Measurements from ENCODE around the gene EIF3J.
"Not testable (repeated sequence)": the region's sequence is repeated elsewhere in the genome, so short reads cannot be mapped to it uniquely, and the experiment has no call there.

Gene EIF3J

DNA sequence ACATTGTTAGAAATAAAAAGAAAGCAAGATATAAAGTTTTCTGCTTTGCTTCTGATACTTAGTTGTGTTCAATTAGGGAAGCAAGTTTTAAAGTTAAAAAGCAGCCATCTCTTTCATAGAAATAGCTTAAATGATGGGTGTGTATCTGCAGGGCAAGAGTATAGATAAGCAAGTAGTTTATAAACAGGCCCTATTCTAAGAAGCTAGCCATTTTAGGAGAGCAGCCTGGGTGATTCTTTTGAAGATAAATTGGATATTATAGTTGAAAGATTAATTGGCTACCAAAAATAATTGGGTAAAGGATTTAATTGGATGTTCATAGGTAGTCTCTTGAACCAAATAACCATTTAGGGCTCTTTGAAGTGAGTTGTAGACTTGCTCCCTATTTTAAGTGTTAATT lies 5.6 kb downstream of the EIF3J start:
- ATAC-seq (no peak), DNase-seq (no peak)

DNA sequence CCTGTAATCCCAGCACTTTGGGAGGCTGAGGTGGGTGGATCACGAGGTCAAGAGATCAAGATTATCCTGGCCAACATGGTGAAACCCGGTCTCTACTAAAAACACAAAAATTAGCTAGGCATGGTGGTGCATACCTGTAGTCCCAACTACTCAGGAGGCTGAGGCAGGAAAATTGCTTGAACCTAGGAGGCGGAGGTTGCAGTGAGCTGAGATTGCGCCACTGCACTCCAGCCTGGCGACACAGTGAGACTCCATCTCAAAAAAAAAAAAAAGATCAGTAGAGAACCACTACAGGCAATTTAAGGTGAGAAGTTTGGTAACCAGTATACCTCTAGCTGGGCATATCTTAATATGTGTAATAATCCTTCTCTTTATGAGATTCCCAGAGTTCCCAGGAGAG lies 7.8 kb downstream of the EIF3J start:
- ATAC-seq, DNase-seq: not testable (repeated sequence)

DNA sequence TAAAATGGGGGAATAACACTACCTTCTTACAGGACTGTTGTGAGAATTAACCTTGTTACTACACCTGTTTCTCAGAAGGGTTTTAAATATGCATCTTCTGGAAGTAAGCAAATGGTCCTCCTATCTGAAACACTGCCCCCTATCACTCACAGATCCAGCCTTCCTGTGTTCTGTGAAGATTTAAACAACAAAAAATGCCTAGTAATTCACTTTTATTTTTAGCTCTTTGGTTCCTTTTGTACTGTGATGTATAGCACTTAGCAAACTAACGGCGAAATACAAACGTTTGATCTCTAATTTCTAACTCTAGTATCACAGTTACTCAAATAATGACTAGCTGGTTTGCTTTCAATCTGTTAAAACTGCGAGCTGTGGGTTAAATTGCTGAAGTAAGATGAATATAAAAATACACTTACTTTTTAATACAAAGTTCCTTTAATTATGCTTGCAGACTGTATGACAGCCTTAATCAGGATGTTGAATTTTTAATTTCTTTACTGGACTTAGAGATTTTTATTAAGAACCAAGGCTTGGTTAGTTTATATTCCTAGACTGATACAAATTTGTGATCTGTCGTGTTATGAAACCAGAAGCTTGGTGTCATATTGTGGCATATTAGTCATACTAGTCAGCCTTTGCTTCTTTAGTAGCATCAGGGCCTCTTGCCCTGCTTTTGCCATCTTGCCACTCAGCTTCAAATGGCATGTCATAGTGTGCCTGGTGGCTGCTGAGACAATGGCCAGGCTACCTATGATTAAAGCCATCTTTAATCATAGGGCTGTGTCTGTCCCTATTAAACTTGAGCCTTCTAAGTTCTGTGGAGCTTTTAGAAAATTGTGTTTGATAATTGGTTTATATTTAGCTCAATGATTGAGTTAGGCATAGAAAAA lies 9.2 kb downstream of the EIF3J start:
- DNase-seq (peak; percentile 43), ATAC-seq (peak; percentile 98)

DNA sequence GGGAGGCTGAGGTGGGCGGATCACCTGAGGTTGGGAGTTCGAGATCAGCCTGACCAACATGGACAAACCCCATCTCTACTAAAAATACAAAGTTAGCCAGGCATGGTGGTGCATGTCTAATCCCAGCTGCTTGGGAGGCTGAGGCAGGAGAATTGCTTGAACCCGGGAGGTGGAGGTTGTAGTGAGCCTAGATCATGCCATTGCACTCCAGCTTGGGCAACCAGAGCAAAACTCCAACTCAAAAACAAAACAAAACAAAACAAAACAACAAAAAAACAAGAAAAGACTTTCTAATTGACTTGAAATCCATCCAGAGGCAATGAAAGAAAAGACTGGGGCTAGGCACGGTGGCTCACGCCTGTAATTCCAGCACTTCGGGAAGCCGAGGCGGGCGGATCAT lies 12.2 kb downstream of the EIF3J start:
- ATAC-seq, DNase-seq: not testable (repeated sequence)

DNA sequence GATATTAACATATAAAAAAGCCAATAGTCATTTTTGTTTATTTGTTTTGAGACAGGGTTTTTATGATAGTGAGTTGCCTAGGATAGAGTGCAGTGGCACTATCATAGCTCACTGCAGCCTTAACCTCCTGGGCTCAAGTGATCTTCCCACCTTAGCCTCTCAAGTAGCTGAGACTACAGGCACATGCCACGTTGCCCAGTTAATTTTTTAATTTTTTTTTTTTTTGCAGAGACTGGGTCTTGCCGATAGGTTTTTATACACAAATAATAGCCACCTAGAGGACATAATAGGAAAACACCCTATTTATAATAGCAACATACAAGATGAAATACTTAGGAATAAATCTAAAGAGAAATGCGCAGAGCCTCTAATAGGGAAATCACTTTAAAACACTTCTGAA lies 13.3 kb downstream of the EIF3J start:
- DNase-seq: no peak
- ATAC-seq: no peak

DNA sequence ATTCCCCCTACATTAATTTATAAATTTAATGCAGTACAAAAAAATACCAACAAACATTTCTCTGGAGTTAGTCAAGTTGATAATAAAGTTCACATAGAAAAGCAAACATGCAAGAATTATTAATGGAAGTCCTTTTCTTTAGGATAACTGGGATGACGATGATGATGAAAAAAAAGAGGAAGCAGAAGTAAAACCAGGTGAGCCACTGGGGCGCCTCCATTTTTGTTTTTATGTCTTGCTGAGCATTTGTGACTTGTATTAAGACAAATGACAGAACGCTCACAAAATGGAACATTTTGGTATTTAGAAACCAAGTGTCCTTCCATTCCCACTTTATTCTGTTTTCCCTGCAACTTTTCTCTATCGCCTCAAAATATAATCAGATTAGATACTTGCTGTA lies 13.8 kb downstream of the EIF3J start:
- DNase-seq (no peak), ATAC-seq (no peak)

DNA sequence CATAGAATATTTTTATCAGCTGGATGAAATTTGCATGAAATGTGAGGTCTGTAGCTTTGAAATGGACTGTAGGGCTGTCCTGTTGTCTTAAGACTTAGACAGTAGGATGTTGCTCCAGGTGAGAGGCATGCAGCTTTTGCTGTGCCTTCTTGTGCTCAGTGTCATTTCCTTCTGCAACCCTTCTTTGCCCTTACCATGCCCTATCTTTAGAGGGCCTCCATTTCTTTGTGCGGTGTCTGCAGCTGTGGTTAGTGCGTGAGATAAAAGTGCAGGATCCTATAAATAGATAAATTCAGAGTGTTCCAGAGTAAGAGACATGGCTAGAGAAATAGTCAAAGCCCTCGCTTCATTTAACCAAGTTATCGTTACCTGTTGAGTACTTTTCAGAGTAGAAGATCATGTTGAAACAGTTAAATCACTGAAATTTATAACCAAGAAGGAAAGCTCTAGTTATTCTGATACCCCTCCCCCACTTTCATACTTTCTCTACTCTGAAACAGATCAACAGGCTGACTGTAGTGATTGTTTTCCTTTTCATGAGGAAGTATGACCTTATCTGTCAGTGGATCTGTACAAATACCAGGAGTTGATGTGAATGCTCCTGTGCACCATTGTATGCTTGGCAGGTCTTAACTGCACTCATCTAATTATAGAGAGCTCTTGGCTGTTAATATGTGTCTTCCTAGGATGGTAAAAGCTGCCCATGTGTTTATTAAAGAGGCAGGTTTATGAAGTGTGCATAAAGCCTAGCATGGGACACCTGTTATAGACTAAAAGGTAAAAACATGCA lies 18.2 kb downstream of the EIF3J start:
- ATAC-seq: no peak
- DNase-seq: no peak

DNA sequence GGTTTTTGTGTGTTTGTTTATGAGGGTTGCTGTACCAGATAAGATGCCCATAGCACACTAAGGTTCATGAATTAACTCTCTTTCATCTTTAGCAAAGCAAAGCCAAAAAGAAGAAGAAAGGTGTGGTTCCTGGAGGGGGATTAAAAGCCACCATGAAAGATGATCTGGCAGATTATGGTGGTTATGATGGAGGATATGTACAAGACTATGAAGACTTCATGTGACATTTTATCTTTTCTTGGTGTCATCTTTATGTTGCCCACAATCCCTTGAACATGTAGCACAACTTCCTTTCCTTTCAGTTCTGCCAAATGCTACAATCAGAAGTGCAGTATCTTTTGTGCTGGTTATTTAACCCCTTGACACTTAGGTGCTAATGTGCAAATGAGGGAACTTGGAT lies 24.0 kb downstream of the EIF3J start:
- DNase-seq, ATAC-seq: not testable (repeated sequence)

DNA sequence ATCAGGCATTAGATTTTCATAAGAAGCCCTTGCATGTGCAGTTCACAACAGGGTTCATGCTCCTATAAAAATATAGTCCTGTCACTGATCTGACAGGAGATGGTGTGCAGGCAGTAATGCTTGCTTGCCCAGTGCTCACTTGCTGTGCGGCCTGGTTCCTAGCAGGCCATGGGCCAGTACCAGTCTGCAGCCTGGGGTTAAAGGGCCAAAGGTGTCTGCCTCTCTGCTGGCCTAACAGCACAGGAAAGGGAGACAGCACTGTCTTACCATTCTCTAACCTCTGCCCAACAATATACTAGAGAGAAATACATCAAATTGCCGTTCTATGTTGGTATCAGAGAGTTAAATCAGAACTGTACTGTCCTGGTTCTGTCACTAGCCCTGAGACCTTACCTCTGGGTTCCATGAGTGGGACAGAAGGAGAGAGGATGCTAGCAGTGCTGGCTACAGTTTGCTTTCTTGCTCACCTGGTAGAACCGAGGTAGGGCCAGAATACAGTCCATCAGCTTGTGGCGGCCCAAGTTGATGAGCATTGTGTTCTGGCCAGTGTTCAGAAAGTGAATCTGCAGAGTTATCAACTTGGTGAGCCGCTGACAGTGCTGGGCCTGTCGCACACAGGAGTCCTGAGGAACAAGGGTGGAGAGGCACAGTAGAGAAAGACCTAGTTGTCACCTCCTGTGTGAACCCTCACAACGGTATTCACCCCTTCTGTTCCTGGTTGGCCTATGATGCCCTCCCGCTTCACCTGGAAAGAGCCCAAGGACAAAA lies 28.6 kb downstream of the EIF3J start:
- ATAC-seq (no peak), DNase-seq (no peak)

DNA sequence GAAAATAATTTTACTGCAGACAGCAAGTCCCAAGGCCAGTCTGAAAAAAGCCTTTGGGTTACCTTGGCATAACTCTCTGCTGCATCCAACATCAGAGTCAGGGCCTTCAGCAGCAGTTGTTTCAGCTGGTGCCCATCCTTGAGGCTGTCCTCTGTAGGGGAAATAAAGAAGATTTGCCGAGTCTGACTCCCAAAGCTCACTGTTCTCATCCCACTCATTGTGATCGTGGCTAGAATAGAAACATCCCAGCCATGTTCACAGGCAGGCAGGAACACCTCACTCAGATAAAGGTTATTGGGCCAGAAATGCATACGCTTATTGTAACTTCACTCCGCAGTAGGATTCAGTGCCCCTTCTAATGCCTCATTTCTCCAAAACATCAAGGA lies 29.2 kb downstream of the EIF3J start:
- DNase-seq: no peak

DNA sequence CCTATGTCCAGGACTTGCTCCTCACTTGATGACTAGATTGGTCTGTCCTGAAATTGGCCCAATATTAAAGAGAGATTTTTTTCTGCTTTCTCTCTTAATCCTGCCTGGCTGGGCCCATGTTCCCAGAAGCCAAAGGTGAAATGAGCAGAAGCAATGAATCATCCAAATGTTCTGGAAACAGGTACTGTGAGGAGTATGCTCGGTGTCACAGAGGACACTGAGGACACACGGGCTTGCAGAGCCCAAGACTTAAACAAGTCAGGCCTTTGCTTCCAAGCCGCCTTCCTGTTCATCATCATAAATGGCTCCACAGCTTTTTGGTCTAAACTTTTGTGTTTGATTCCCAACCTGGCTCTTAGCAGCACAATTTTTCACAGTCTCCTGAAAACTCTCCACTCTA lies 31.4 kb downstream of the EIF3J start:
- ATAC-seq (no peak), DNase-seq (no peak)

More for the DNA sequence above, 29.2 kb downstream of the EIF3J start:
- ATAC-seq: no peak

DNA sequence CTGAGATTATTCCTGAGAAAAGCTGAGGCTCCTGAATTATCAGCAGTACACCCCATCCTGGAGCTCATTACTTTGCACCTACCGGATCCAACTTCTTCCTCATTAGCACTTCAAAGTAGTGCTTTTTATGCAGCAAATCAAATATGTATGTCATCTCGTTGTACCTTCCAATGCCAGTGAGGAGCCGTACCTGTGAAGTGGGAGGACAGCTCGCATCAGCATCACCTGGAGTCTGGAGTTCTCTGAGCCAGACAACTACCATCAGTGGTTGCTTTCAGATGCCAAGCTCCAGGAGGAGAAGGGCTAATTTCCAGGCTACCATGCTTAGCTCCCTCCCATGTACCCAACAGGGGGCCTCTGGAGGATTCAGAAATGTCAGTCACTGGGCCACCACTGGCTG lies 32.4 kb downstream of the EIF3J start:
- no peak for ATAC-seq

DNA sequence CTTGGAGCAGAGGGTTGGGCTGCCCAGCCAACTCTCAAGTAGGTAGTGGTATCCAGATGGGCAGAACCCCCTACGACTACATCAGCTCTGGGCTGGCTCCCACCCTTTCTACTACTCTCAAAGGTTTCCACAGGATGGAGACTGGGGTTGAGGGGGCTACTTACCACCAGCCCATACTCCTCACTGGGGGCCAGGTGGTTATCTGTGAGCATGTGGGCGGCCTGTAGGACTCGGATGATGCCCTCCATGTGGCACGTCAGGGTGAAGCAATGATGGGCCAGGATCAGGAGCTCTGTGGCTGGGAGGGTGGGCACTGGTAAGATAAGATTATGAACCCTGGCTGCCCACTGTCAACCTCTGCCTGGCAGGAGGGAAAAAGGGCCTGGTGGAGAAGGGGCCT lies 33.4 kb downstream of the EIF3J start:
- DNase-seq: no peak
- ATAC-seq: no peak

More for the DNA sequence above, 32.4 kb downstream of the EIF3J start:
- no peak for DNase-seq

DNA sequence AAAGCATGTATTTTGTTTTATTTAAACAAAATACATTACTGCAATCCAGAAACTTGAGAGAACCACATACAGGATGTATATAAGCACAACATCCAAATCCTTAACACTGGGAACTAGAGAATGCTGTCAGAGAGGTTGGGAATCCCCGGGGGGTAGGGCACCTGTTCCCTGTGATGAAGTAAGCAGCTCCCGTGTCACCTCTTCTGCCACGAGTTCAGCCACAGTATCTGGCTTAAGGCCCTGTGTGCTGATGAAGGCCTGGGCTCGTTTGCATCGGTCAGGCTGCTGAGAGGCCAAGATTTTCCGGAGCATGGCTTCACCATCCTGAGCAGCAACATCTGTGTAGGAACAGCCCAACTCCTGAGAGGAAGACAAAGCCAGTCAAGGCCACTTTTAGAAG lies 36.4 kb downstream of the EIF3J start:
- DNase-seq (no peak), ATAC-seq (no peak)

DNA sequence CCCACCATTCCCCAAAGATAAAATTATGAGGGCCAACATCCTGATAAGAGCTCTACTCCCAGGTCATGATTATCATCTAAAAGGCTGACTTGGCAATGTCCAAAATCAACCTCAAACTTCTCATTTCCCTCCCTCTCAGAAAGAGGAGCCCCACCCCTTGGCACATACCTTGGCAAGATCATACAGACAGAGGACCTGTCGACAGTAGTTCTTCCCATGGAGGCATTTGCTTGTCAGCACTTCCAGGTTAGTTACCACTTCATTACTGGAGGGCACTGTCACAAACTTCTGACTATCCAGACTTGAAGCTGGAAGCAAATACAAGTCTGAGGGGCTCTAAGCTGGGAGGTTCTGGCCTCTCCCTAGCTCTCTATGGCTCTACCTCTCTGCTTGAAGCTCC lies 37.8 kb downstream of the EIF3J start:
- no peak for ATAC-seq
- DNase-seq: no peak

DNA sequence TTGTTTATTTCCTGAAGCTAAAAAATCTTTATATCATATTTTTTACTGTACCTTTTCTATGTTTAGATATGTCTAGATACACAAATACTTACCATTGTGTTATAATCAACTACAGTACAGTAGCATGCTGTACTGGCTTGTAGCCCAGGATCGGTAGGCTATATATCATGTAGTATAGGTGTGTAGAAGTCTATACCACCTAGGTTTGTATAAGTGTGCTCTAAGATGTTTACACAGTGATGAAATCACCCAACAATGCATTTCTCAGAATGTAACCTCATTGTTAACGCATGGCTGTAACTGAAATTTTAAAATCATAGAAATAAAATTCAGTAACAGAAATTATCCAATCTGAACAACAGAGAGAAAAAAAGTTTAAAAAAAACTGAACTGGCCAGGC lies 43.2 kb downstream of the EIF3J start:
- ATAC-seq (no peak), DNase-seq (no peak)

DNA sequence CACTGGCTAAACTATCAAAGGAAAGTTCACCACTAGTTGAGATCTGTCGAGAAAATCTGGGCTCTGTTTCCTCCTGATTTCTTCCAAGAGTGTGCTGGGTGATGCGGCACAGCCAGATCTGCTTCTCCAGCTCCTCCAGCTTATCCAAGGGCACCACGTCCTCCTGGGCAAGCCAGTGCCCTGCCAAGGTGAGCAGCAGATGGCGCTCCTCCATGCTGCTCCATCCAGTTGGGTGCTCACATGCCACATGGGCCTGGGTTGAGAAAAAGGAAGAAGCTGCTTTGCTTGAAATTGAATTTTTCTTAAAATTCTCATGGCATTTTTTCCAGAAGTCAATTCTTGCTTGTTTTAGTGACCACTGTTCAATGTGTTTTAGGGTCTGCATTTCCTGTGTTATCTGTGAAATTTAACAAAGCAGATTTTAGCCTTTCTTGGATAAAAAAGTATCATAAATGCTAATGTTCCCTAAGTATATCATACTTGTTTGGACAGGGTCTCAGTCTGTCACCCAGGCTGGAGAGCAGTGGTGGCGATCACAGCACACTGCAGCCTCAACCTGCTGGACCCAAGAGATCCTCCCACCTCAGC lies 47.3 kb downstream of the EIF3J start:
- peak; percentile 93 for ATAC-seq

DNA sequence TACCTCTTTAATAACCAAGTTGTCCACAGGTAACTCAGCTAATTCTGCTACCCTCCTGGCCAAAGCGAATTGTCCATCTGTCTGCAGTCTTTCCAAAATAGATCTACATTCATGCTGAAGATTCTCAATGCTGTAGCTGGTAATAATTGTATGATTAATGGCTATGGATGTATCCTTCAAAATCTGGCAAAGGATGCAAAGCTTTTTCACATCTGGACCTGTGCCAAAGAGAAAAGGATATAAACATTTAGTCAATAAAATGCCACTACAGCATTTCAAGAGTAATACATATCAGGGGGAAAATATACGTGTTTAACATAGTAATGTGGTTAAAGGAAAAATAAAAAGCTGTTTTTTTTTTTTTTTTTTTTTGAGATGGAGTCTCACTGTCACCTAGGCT lies 48.7 kb downstream of the EIF3J start:
- ATAC-seq (no peak), DNase-seq (no peak)

More for the DNA sequence above, 47.3 kb downstream of the EIF3J start:
- DNase-seq: peak; percentile 58

DNA sequence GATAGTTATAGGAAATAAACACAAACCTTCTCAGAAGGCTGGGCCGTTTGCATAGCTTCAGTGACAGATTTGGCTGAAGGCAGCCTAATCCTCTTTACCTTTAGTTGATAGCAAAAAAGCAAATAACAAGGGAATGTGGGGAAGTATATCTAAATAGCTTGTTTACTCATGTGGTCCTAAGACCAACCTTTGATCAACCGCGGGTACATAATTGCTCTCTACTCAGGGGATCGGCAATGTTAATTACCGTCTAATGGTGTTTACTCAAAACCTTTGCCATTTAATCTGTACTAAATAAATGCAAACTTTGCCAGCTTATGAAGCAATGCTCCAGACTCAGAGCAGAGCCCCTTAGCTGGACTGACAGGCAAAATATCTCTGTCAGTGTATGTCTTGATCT lies 51.6 kb downstream of the EIF3J start:
- ATAC-seq: no peak
- DNase-seq: no peak

DNA sequence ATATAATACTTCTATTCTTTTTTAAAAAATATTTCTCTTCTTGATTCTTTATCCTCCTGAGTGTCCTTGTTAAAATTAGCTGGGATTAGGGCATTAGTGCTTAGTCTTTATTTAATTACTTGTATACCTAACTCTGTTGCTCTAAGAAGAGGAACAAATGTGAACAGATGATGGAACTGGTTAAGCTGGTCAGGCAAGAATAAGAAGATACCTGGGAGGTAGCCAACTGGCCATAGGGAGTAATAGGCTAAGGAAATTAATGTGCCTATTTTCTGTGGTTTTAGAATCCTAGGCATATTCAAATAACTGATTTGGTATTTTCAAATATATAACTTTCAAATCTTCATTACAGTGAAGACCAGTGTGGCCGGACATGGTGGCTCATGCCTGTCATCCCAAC lies 54.4 kb downstream of the EIF3J start:
- ATAC-seq: no peak
- DNase-seq: no peak

DNA sequence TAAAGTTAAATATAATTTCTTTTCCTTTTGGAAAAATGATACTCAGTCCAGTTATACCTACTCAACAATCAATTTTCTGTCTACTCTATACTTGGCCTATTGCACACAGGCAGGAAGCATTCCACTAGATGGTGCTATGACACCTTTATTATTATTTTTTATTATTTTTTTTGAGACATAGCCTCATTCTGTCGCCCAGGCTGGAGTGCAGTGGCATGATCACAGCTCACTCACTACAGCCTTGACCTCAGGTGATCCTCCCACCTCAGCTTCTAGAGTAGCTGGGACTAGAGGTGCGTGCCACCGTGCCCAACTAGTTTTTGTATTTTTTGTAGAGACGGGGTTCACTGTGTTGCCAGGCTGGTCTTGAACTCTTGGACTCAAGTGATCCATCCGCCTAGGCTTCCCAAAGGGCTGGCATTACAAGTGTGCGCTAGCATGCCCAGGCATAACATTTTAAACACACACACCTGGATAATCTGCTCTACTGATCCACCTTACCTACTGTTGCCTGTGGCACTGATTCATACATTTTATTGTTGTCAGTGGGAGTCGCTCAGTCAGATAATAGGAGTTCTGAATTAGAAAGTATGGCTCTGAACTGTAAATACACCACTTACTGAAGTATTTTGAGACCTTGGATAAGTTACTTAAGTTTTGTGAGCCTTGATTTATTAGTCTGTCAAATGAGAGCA lies 56.2 kb downstream of the EIF3J start:
- no peak for DNase-seq
- peak; percentile 77 for ATAC-seq

DNA sequence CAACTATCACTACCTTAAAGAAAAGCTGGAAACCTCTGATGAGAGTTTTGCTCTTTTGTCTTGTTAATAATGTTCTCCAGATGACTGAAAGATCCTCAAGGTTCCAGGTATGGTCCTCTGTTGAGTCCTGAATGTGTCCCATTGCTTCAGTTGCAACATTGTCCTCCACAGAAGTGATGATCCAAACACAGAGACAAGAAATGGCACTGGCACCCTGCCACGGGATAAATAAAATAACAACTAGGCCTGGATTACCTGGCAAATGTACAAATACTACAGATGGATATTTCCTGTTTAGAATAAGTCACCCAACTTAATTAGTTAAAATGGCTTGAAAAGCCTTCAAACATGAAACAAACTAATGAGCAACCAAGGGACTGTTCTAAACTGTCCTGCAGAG lies 58.3 kb downstream of the EIF3J start:
- ATAC-seq (no peak), DNase-seq (no peak)
